Endothelial cell of umbilical vein (primary cell): ENCODE data around the gene RPUSD4. TPM values are rescaled to one million over a fixed set of nuclear protein-coding genes. Genes with fewer than 3 reads are reported as not detected.

Experiments
- BruUV-seq: library from RNA; stranded (reverse); fragments of 400-500 nt; replicated peaks from 2 replicates; lab custom pipeline; 2021; lab: Mats Ljungman, UMichigan
- CTCF ChIA-PET: fragments of 300-600, 350-600 bp; sonication (Branson Sonifier 250); formaldehyde crosslinking; loops from one replicate; lab custom pipeline; 2021; ENCODE audit warnings: antibody characterized with exemption, inconsistent platforms; lab: Charles Lee
- POLR2A ChIA-PET: fragments of 300-600, 350-600 bp; sonication (Branson Sonifier 250); formaldehyde crosslinking; loops from one replicate; lab custom pipeline; 2021; ENCODE audit warnings: antibody characterized with exemption, inconsistent platforms; lab: Charles Lee
- DNase-seq: peaks from one replicate; pipeline ENCODE4 v3.0.0-alpha.2; 2011; ENCODE audit warnings: low read depth, low spot score
- FAIRE-seq: peaks from 2 replicates; lab custom pipeline; 2011; peaks lifted over from hg19 to GRCh38; lab: Jason Lieb, UNC
- H2AFZ ChIP-seq: 2 replicates; pipeline ENCODE4 v1.6.0; 2012; ENCODE audit warnings: low read depth, low read length, control low read depth, inconsistent platforms
- H3K27ac ChIP-seq: 2 replicates; pipeline ENCODE4 v1.5.1; 2011; ENCODE audit warnings: low read depth, mild to moderate bottlenecking, control low read depth, low read length, moderate library complexity; ENCODE audit not compliant: insufficient read depth
- H3K27me3 ChIP-seq, 2 experiments: 2 replicates each; pipeline versions ENCODE4 v1.6.0 to v1.6.1; 2011; ENCODE audit warnings: low read length in 2 of 2, mixed read lengths in 1 of 2; ENCODE audit not compliant: control insufficient read depth in 2 of 2, insufficient read depth in 2 of 2
- H3K36me3 ChIP-seq, 2 experiments: 2 replicates in 1 of 2; 3 replicates in 1 of 2; pipeline ENCODE4 v1.5.1; 2011; ENCODE audit warnings: low read length in 2 of 2, mild to moderate bottlenecking in 1 of 2, moderate library complexity in 1 of 2; ENCODE audit not compliant: control insufficient read depth in 2 of 2, insufficient read depth in 2 of 2; ENCODE audit errors: extremely low read depth in 1 of 2
- H3K4me1 ChIP-seq: 3 replicates; pipeline ENCODE4 v1.5.1; 2011; ENCODE audit warnings: mild to moderate bottlenecking, low read length; ENCODE audit not compliant: control insufficient read depth, insufficient read depth; ENCODE audit errors: extremely low read depth
- H3K4me2 ChIP-seq: 2 replicates; pipeline ENCODE4 v1.6.1; 2011; ENCODE audit warnings: low read length, control low read depth, mixed read lengths; ENCODE audit not compliant: insufficient read depth
- H3K4me3 ChIP-seq, 3 experiments: fragments of 200-600 bp in 1 of 3; sonication (generic), shearing (Covaris generic) in 1 of 3; replicated peaks in 1 of 3; 2 replicates each; pipeline ENCODE4 v1.5.1; 2011 to 2016; ENCODE audit warnings: control low read depth in 3 of 3, low read length in 3 of 3, mild to moderate bottlenecking in 2 of 3, inconsistent platforms in 1 of 3, low read depth in 1 of 3, moderate library complexity in 1 of 3; ENCODE audit not compliant: insufficient read depth in 1 of 3
- H3K79me2 ChIP-seq: 2 replicates; pipeline ENCODE4 v1.6.0; 2012; ENCODE audit warnings: low read length, inconsistent platforms; ENCODE audit not compliant: control insufficient read depth, insufficient read depth
- H3K9ac ChIP-seq: replicated peaks from 2 replicates; pipeline ENCODE3; 2011; ENCODE audit warnings: low read length, control low read depth; ENCODE audit not compliant: insufficient read depth; ENCODE audit errors: extremely low read depth
- H3K9me1 ChIP-seq: replicated peaks from 3 replicates; pipeline ENCODE4 v1.6.0; 2011; ENCODE audit warnings: mild to moderate bottlenecking, low read length; ENCODE audit not compliant: control insufficient read depth, insufficient read depth; ENCODE audit errors: extremely low read depth
- H3K9me3 ChIP-seq: replicated peaks from 2 replicates; pipeline ENCODE4 v1.5.1; 2012; ENCODE audit warnings: low read length, inconsistent platforms; ENCODE audit not compliant: control insufficient read depth, insufficient read depth
- H4K20me1 ChIP-seq: replicated peaks from 2 replicates; pipeline ENCODE3; 2011; ENCODE audit warnings: mild to moderate bottlenecking, low read length; ENCODE audit not compliant: control insufficient read depth, insufficient read depth; ENCODE audit errors: extremely low read depth
- CTCF ChIP-seq, 2 donors: IDR thresholded peaks; 1 replicate in 1 of 2; 2 replicates in 1 of 2; pipeline ENCODE4 v1.5.1; 2011; ENCODE audit warnings: low read length in 2 of 2, mild to moderate bottlenecking in 2 of 2, moderate library complexity in 2 of 2, control low read depth in 1 of 2, inconsistent platforms in 1 of 2, low read depth in 1 of 2; ENCODE audit not compliant: insufficient read depth in 1 of 2; ENCODE audit errors: extremely low read depth in 1 of 2
- EZH2 ChIP-seq: IDR thresholded peaks from 2 replicates; pipeline ENCODE4 v1.6.1; 2012; ENCODE audit warnings: borderline replicate concordance, low read depth, mild to moderate bottlenecking, moderate library complexity, low read length, inconsistent platforms; ENCODE audit not compliant: severe bottlenecking
- FOS ChIP-seq: IDR thresholded peaks from 2 replicates; pipeline ENCODE4 v1.6.1; 2011; ENCODE audit warnings: mild to moderate bottlenecking, low read length, moderate library complexity, borderline replicate concordance; ENCODE audit not compliant: insufficient read depth
- GATA2 ChIP-seq: IDR thresholded peaks from 2 replicates; pipeline ENCODE4 v1.7.0; 2011; ENCODE audit warnings: low read depth, mild to moderate bottlenecking, moderate library complexity, mixed read lengths, low read length; ENCODE audit not compliant: insufficient read length, insufficient read depth
- JUN ChIP-seq: IDR thresholded peaks from 2 replicates; pipeline ENCODE4 v1.6.1; 2011; ENCODE audit warnings: borderline replicate concordance, low read depth; ENCODE audit not compliant: insufficient read length, insufficient read depth
- MYC ChIP-seq: IDR thresholded peaks from one replicate; pipeline ENCODE4 v1.6.1; 2011; ENCODE audit warnings: mild to moderate bottlenecking, low read depth, low read length
- POLR2A ChIP-seq: IDR thresholded peaks from 2 replicates; pipeline ENCODE4 v1.6.1; 2012; ENCODE audit warnings: low read depth, mild to moderate bottlenecking, control low read depth, low read length
- POLR2AphosphoS5 ChIP-seq: IDR thresholded peaks from 2 replicates; pipeline ENCODE4 v1.6.1; 2012; ENCODE audit warnings: low read depth, mild to moderate bottlenecking, control low read depth, low read length, moderate library complexity; ENCODE audit not compliant: insufficient read depth
- dilution Hi-C: fragments of 300-500 bp; cut with MboI; formaldehyde crosslinking; loops from one replicate; pipeline ENCODE4 v1.15.0; 2019; ENCODE audit warnings: low sequenced_read_pairs; ENCODE audit not compliant: extremely low pct_ligation_motif_present
- intact Hi-C: fragments of 100-400 bp; cut with micrococcal nuclease; formaldehyde crosslinking; loops from one replicate; pipeline ENCODE4 v1.10.0; 2022
- polyA plus RNA-seq, 4 experiments: library from polyadenylated mRNA; depleted of rRNA in 3 of 4; stranded (reverse) in 3 of 4; unstranded in 1 of 4; fragments of >200 nt; gene quantifications; 2 replicates each; pipeline versions ENCODE4 v1.2.1 to v1.2.3, GENCODE V29; 2011 to 2012; ENCODE audit warnings: missing spikeins in 1 of 4
- total RNA-seq: library from RNA; stranded (reverse); gene quantifications from 2 replicates; pipeline ENCODE4 v1.2.3, GENCODE V29; 2021
- TF ChIP-seq, protein P1 (sequence below): IDR thresholded peaks from 2 replicates; pipeline ENCODE4 v1.6.1; 2011; ENCODE audit not compliant: insufficient read depth, insufficient read length

Gene RPUSD4
- total and polyA plus RNA-seq, 2 donors (not counting 3 experiments of a cell fraction or from before 2014, with no cell fraction given) = 37.8 to 40.8 TPM

GRCh38 chr11:126226334-126227084, 15.1 kb upstream of the RPUSD4 start:
- Histone ChIP-seq H3K4me2 (no peak overlapping the region), H2AFZ (no peak overlapping the region), H3K9ac (no peak overlapping the region), H3K9me1 (no peaks in the 10 kb centered on the region), H3K4me1 (peaks cover 21% of the 10 kb centered on the region), H3K4me3 (no peak overlapping the region), H3K79me2 (peaks cover 37% of the 10 kb centered on the region), H4K20me1 (peaks cover 3% of the 10 kb centered on the region), H3K27ac (no peak overlapping the region), H3K36me3 (no peaks in the 10 kb centered on the region), H3K9me3 (no peaks in the 10 kb centered on the region), H3K27me3 (no peaks in the 10 kb centered on the region)
- no peak for DNase-seq
- no peak for FAIRE-seq
- dilution Hi-C loops (no loop called here), intact Hi-C loops (no loop called here)
- no TSS peak for BruUV-seq
- TF ChIP-seq, protein P1, sequence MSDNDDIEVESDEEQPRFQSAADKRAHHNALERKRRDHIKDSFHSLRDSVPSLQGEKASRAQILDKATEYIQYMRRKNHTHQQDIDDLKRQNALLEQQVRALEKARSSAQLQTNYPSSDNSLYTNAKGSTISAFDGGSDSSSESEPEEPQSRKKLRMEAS = no peak
- TF ChIP-seq JUN (no peak), POLR2A (no peak), MYC (no peak), CTCF (IDR thresholded peaks at IDR 0.05; ENCODE audit: extremely low read depth in 1 of 2, insufficient read depth in 1 of 2, low read depth in 1 of 2, low read length in 2 of 2) (no peak), GATA2 (no peak), EZH2 (no peak), FOS (no peak), POLR2AphosphoS5 (no peak)
- POLR2A ChIA-PET = interaction anchor here (0.5 kb wide), 1 partner anchor 77 kb away, joined by 5 read pairs; the partner anchor contains the start of gene DCPS
- CTCF ChIA-PET = no interaction called here
